ENCODE data around the gene HORMAD2. TPM values are rescaled to one million over a fixed set of nuclear protein-coding genes. Genes with fewer than 3 reads are reported as not detected.
"Not testable (repeated sequence)": the region's sequence is repeated elsewhere in the genome, so short reads cannot be mapped to it uniquely, and the experiment has no call there.

Gene HORMAD2
- total RNA-seq, 1 experiment from 2014 or later: not detected

- BruUV-seq (replicated peaks); POLR2A ChIA-PET (ENCODE audit: low non-redundant PET): not testable (repeated sequence)
- CTCF ChIA-PET: interaction anchor here (0.7 kb wide), 1 partner anchor 149 kb away, joined by 4 read pairs; no protein-coding TSS in a partner anchor
Observed at GRCh38 chr22:30061094-30061493, 19.2 kb upstream of the HORMAD2 start.

GRCh38 chr22:30062259-30062658 is 18.0 kb upstream of the HORMAD2 start:
- ChIA-PET CTCF (no interaction called here), POLR2A (ENCODE audit: low non-redundant PET) (no interaction called here)

More at GRCh38 chr22:30061094-30061493, 19.2 kb upstream of the HORMAD2 start:
- H3K27ac ChIP-seq (ENCODE audit: low read depth, low read length, poor library complexity, severe bottlenecking); H3K36me3 ChIP-seq (ENCODE audit: insufficient read depth, low read length, poor library complexity, severe bottlenecking); H3K4me1 ChIP-seq (ENCODE audit: insufficient read depth, low read length, poor library complexity, severe bottlenecking); H3K4me3 ChIP-seq (ENCODE audit: low read depth, low read length, poor library complexity, severe bottlenecking); H3K9me3 ChIP-seq (ENCODE audit: low read depth, low read length, poor library complexity, severe bottlenecking); H3K27me3 ChIP-seq (replicated peaks; ENCODE audit: insufficient read depth, low read depth, low read length, poor library complexity); intact Hi-C loops (cut with micrococcal nuclease; ENCODE audit: unreplicated experiment); DNase-seq (ENCODE audit: low spot score): not testable (repeated sequence)

GRCh38 chr22:30062950-30063349 is 17.3 kb upstream of the HORMAD2 start:
- no peaks in the 10 kb centered on the region for H3K4me1 ChIP-seq (ENCODE audit: insufficient read depth, low read length, poor library complexity, severe bottlenecking)

More at GRCh38 chr22:30062259-30062658, 18.0 kb upstream of the HORMAD2 start:
- Histone ChIP-seq H3K4me3 (ENCODE audit: low read depth, low read length, poor library complexity, severe bottlenecking) (no peak overlapping the region), H3K9me3 (ENCODE audit: low read depth, low read length, poor library complexity, severe bottlenecking) (peaks cover 7% of the 10 kb centered on the region), H3K4me1 (ENCODE audit: insufficient read depth, low read length, poor library complexity, severe bottlenecking) (no peaks in the 10 kb centered on the region), H3K27me3 (replicated peaks; ENCODE audit: insufficient read depth, low read depth, low read length, poor library complexity) (no peaks in the 10 kb centered on the region), H3K36me3 (ENCODE audit: insufficient read depth, low read length, poor library complexity, severe bottlenecking) (no peaks in the 10 kb centered on the region), H3K27ac (ENCODE audit: low read depth, low read length, poor library complexity, severe bottlenecking) (no peak overlapping the region)
- BruUV-seq (replicated peaks): no TSS peak
- intact Hi-C loops (cut with micrococcal nuclease; ENCODE audit: unreplicated experiment): no loop called here
- DNase-seq (ENCODE audit: low spot score): no peak
- TF ChIP-seq EZH2 (IDR thresholded peaks at IDR 0.05; ENCODE audit: borderline replicate concordance, low read depth, low read length, poor library complexity, severe bottlenecking) (no peak), CTCF (conservative IDR thresholded peaks at IDR 0.05; ENCODE audit: low read depth, low read length) (no peak)

More at GRCh38 chr22:30062950-30063349, 17.3 kb upstream of the HORMAD2 start:
- Histone ChIP-seq H3K27me3 (replicated peaks; ENCODE audit: insufficient read depth, low read depth, low read length, poor library complexity) (no peaks in the 10 kb centered on the region), H3K4me3 (ENCODE audit: low read depth, low read length, poor library complexity, severe bottlenecking) (no peak overlapping the region), H3K27ac (ENCODE audit: low read depth, low read length, poor library complexity, severe bottlenecking) (no peak overlapping the region), H3K36me3 (ENCODE audit: insufficient read depth, low read length, poor library complexity, severe bottlenecking) (no peaks in the 10 kb centered on the region), H3K9me3 (ENCODE audit: low read depth, low read length, poor library complexity, severe bottlenecking) (peaks cover 7% of the 10 kb centered on the region)
- DNase-seq (ENCODE audit: low spot score): no peak
- intact Hi-C loops (cut with micrococcal nuclease; ENCODE audit: unreplicated experiment): no loop called here
- ChIA-PET POLR2A (ENCODE audit: low non-redundant PET) (no interaction called here), CTCF (no interaction called here)
- no peak for TF ChIP-seq EZH2 (IDR thresholded peaks at IDR 0.05; ENCODE audit: borderline replicate concordance, low read depth, low read length, poor library complexity, severe bottlenecking)
- TF ChIP-seq CTCF (conservative IDR thresholded peaks at IDR 0.05; ENCODE audit: low read depth, low read length): no peak
- no TSS peak for BruUV-seq (replicated peaks)
